ENCODE results near the gene EPHB3. TPM values are rescaled to one million over a fixed set of nuclear protein-coding genes. Genes with fewer than 3 reads are reported as not detected.
A peak's percentile ranks its signal among the peaks of the same experiment; 100 is the strongest.

The EPHB3 gene
- total RNA-seq, 2 donors from 2014 or later, result 7.9 to 10.1 TPM

- DNase-seq (peak in 3 of 4 donors; percentile 30 to 48 (median 46)), ATAC-seq (peak; percentile 42)
- 2% methylated on average over 18 to 50 of the region's 56 CpGs for WGBS, 2 donors
- Histone ChIP-seq H3K36me3 (replicated peaks in 1 of 2; ENCODE audit: insufficient read depth in 1 of 2, low read depth in 2 of 2) (no peaks in the 10 kb centered on the region), H3K9me3 (no peaks in the 10 kb centered on the region), H3K4me3 (peak overlapping the region in 1 of 2 donors; percentile 4), H3K27ac (no peak overlapping the region), H3K4me1 (peaks cover 28% of the 10 kb centered on the region), H3K27me3 (no peaks in the 10 kb centered on the region)
- no peak for TF ChIP-seq POLR2A (IDR thresholded peaks at IDR 0.05)
- TF ChIP-seq CTCF (IDR thresholded peaks at IDR 0.05), result peak in 1 of 7 experiments; percentile 17
- intact Hi-C loops (cut with DNase I), result no loop called here
These were observed 42.5 kb downstream of the EPHB3 start for GRCh38 chr3:184604039-184604601.

GRCh38 chr3:184604615-184605290 lies 43.2 kb downstream of the EPHB3 start:
- H3K4me3 ChIP-seq, result peak overlapping the region in 1 of 2 donors; percentile 4
- H3K27ac ChIP-seq, result no peak overlapping the region
- peak; percentile 29 to 43 (median 38) for DNase-seq
- peak; percentile 45 for ATAC-seq
- intact Hi-C loops (cut with DNase I), result no loop called here
- H3K9me3 ChIP-seq, result no peaks in the 10 kb centered on the region
- H3K4me1 ChIP-seq, result peaks cover 28% of the 10 kb centered on the region
- H3K27me3 ChIP-seq, result no peaks in the 10 kb centered on the region
- 39 to 42% methylated on average over 19 to 20 of the region's 20 CpGs for WGBS, 2 donors
- TF ChIP-seq POLR2A (IDR thresholded peaks at IDR 0.05) (peak in 1 of 3 donors; percentile 19), CTCF (IDR thresholded peaks at IDR 0.05) (no peak)
- H3K36me3 ChIP-seq (replicated peaks in 1 of 2; ENCODE audit: insufficient read depth in 1 of 2, low read depth in 2 of 2), result no peaks in the 10 kb centered on the region

DNA sequence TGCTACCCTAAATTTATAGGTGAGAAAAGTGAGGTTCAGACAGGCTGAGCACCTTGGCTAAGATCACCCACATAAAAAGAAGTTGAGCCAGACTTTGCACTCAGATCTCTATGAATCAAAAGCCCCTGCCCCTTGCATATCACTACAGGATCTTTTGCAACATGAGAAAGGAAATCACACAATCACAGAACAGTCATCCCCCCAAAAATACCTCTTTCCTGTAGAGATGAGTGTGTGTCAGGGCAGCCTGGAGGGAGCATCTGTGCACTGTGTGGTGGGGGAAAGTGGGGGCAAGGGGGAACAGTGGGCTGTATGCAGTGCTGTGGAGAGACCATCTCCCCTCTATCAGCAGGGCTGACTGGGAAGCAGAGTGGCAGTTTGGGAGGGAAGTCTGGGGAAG lies 46.6 kb downstream of the EPHB3 start:
- no peak for ATAC-seq
- peaks cover 19% of the 10 kb centered on the region for H3K4me1 ChIP-seq
- no peak overlapping the region for H3K27ac ChIP-seq
- TF ChIP-seq CTCF (IDR thresholded peaks at IDR 0.05) (no peak), POLR2A (IDR thresholded peaks at IDR 0.05) (no peak)
- H3K4me3 ChIP-seq, result no peak overlapping the region
- intact Hi-C loops (cut with DNase I), result no loop called here
- no peak for DNase-seq
- H3K9me3 ChIP-seq, result no peaks in the 10 kb centered on the region
- no peaks in the 10 kb centered on the region for H3K36me3 ChIP-seq (replicated peaks in 1 of 2; ENCODE audit: insufficient read depth in 1 of 2, low read depth in 2 of 2)
- H3K27me3 ChIP-seq, result no peaks in the 10 kb centered on the region

GRCh38 chr3:184609476-184610244 lies 48.1 kb downstream of the EPHB3 start:
- ATAC-seq, result no peak
- intact Hi-C loops (cut with DNase I), result no loop called here
- no peaks in the 10 kb centered on the region for H3K27me3 ChIP-seq
- no peak for DNase-seq
- no peaks in the 10 kb centered on the region for H3K36me3 ChIP-seq (replicated peaks in 1 of 2; ENCODE audit: insufficient read depth in 1 of 2, low read depth in 2 of 2)
- TF ChIP-seq CTCF (IDR thresholded peaks at IDR 0.05), result no peak
- no peak for TF ChIP-seq POLR2A (IDR thresholded peaks at IDR 0.05)
- WGBS, 2 donors, result 66 to 73% methylated on average over 9 of the region's 9 CpGs
- no peaks in the 10 kb centered on the region for H3K9me3 ChIP-seq
- no peak overlapping the region for H3K27ac ChIP-seq
- no peak overlapping the region for H3K4me3 ChIP-seq
- H3K4me1 ChIP-seq, result peaks cover 4% of the 10 kb centered on the region
